Gastrocnemius medialis (tissue), 4 donors: Measurements from ENCODE around the gene TNFRSF18. TPM values are rescaled to one million over a fixed set of nuclear protein-coding genes. Genes with fewer than 3 reads are reported as not detected.
"Not testable (repeated sequence)": the region's sequence is repeated elsewhere in the genome, so short reads cannot be mapped to it uniquely, and the experiment has no call there.

Experiments used
- ATAC-seq, 2 donors: fragments of 150-250 bp; one replicate each; pipeline ENCODE4 v1.9.1; 2016
- DNase-seq, 2 donors: peaks; one replicate each; pipeline ENCODE4 v3.0.0-alpha.2; 2019
- H3K27ac ChIP-seq, 4 donors: fragments of 200-600 bp; sonication (generic); 1 replicate in 1 of 4; 2 replicates in 3 of 4; pipeline ENCODE4 v1.5.1; 2016 to 2018; ENCODE audit warnings: mild to moderate bottlenecking in 2 of 4, moderate library complexity in 1 of 4
- H3K27me3 ChIP-seq, 3 donors: fragments of 200-600 bp; sonication (generic) in 2 of 3; 1 replicate in 1 of 3; 2 replicates in 2 of 3; pipeline versions ENCODE4 v1.5.1 to v1.6.0; 2016 to 2019; ENCODE audit warnings: mild to moderate bottlenecking in 1 of 3, moderate library complexity in 1 of 3
- H3K36me3 ChIP-seq, 2 donors: fragments of 200-600 bp; sonication (generic) in 1 of 2; one replicate each; pipeline ENCODE4 v1.5.1; 2017 to 2018
- H3K4me1 ChIP-seq, 2 donors: fragments of 200-600 bp; sonication (generic) in 1 of 2; one replicate each; pipeline ENCODE4 v1.5.1; 2016 to 2017; ENCODE audit warnings: mild to moderate bottlenecking in 2 of 2
- H3K4me3 ChIP-seq, 4 donors: fragments of 200-600 bp; sonication (generic) in 3 of 4; 1 replicate in 1 of 4; 2 replicates in 3 of 4; pipeline ENCODE4 v1.5.1; 2016 to 2019; ENCODE audit warnings: mild to moderate bottlenecking in 2 of 4
- H3K9me3 ChIP-seq, 3 donors: fragments of 200-600 bp; sonication (generic) in 2 of 3; 1 replicate in 1 of 3; 2 replicates in 2 of 3; pipeline ENCODE4 v1.5.1; 2016 to 2019
- POLR2A ChIP-seq, 2 donors: fragments of 450-650 bp; IDR thresholded peaks; one replicate each; pipeline ENCODE4 v1.6.1; 2017; ENCODE audit warnings: antibody characterized with exemption in 2 of 2, mild to moderate bottlenecking in 2 of 2, moderate library complexity in 2 of 2
- in situ Hi-C, 4 donors: fragments of 200-750 bp; cut with MboI; loops; one replicate each; pipeline versions ENCODE4 v1.15.0 to v1.8.0; 2017; ENCODE audit warnings: low sequenced_read_pairs in 4 of 4
- intact Hi-C: fragments of 100-400 bp; cut with DNase I; formaldehyde crosslinking; loops from one replicate; pipeline ENCODE4 v1.15.1; 2023; ENCODE audit warnings: low total_unique reads
- total RNA-seq, 4 donors: library from RNA; depleted of rRNA; stranded (reverse); fragments of >200 nt; gene quantifications; one replicate each; pipeline versions ENCODE4 v1.1.0 to v1.2.3, GENCODE V29; 2016
- TF ChIP-seq, protein P1 (sequence below), 5 experiments: fragments of 450-650 bp in 3 of 5; fragments of 200-600 bp in 2 of 5; sonication (generic) in 2 of 5; IDR thresholded peaks in 4 of 5; conservative IDR thresholded peaks in 1 of 5; 1 replicate in 4 of 5; 2 replicates in 1 of 5; pipeline ENCODE4 v1.5.1; 2016 to 2019; ENCODE audit warnings: antibody characterized with exemption in 5 of 5, mild to moderate bottlenecking in 3 of 5, moderate library complexity in 3 of 5

TNFRSF18 gene
- total RNA-seq, 4 donors from 2014 or later, result not detected

DNA sequence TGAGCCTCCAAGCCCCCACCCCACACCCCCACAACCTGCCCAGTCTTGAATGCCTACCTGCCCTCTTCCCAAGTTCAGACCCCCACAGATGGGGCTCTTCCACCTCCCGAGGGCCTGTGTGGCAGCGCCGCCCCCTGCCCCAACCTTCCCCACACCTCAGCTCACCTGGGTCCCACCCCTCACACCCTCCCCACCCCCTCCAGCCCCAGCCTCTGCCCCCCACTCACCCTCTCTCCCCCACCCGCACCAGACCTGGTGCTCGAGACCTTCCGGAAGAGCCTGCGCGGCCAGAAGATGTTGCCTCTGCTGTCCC lies 9.2 kb downstream of the TNFRSF18 start:
- no peaks in the 10 kb centered on the region for H3K36me3 ChIP-seq
- peaks cover 0 to 7% (median 0%) of the 10 kb centered on the region in 3 donors for H3K9me3 ChIP-seq
- no peaks in the 10 kb centered on the region for H3K4me1 ChIP-seq
- H3K27me3 ChIP-seq, result peaks cover 4 to 13% (median 7%) of the 10 kb centered on the region in 3 donors
- in situ Hi-C loops (no loop called here), intact Hi-C loops (no loop called here)
- no peak overlapping the region for H3K27ac ChIP-seq
- TF ChIP-seq POLR2A (IDR thresholded peaks at IDR 0.05), result no peak
- TF ChIP-seq, protein P1, sequence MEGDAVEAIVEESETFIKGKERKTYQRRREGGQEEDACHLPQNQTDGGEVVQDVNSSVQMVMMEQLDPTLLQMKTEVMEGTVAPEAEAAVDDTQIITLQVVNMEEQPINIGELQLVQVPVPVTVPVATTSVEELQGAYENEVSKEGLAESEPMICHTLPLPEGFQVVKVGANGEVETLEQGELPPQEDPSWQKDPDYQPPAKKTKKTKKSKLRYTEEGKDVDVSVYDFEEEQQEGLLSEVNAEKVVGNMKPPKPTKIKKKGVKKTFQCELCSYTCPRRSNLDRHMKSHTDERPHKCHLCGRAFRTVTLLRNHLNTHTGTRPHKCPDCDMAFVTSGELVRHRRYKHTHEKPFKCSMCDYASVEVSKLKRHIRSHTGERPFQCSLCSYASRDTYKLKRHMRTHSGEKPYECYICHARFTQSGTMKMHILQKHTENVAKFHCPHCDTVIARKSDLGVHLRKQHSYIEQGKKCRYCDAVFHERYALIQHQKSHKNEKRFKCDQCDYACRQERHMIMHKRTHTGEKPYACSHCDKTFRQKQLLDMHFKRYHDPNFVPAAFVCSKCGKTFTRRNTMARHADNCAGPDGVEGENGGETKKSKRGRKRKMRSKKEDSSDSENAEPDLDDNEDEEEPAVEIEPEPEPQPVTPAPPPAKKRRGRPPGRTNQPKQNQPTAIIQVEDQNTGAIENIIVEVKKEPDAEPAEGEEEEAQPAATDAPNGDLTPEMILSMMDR (IDR thresholded peaks at IDR 0.05 in 4 of 5, conservative IDR thresholded peaks at IDR 0.05 in 1 of 5), result no peak
- ATAC-seq (no peak), DNase-seq (no peak)
- H3K4me3 ChIP-seq, result no peak overlapping the region

DNA sequence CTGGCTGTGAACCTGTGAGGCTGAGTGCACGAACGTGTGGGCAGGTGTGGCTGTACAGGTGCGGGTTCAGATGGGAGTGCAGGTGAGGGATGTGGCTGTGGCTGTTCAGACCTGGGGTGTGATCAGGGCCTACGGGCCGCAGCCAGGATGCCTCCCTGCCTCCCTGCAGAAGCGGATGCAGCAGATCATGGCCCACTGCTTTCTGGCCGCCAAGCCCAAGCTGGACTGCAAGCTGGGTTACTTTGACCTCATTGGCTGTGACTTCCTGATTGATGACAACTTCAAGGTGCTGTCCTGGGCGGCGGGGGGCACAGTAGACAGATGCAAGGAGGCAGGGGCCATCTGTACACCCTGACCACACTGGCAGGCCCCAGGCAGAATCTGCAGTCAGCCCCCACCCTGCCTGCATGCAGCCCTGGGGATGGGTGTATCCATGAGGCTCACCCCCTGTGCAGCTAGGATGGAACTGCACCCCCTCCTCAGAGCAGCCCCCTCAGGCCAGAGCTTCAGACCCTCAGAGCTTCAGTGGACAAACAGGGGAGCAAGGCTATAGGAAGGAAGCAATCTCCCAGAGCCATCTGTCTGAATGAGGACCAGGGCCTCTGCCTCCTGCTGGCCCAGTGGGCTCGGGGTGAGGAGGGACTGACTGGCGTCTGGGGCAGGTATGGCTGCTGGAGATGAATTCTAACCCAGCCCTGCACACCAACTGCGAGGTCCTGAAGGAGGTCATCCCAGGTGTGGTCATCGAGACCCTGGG lies 9.8 kb downstream of the TNFRSF18 start:
- in situ Hi-C loops, result no loop called here
- Histone ChIP-seq H3K9me3 (peaks cover 0 to 7% (median 0%) of the 10 kb centered on the region in 3 donors), H3K36me3 (no peaks in the 10 kb centered on the region), H3K4me3 (no peak overlapping the region), H3K4me1 (no peaks in the 10 kb centered on the region), H3K27ac (no peak overlapping the region), H3K27me3 (peaks cover 4 to 13% (median 7%) of the 10 kb centered on the region in 3 donors)
- no peak for ATAC-seq
- no peak for DNase-seq
- intact Hi-C loops, result no loop called here
- TF ChIP-seq, protein P1 (IDR thresholded peaks at IDR 0.05 in 4 of 5, conservative IDR thresholded peaks at IDR 0.05 in 1 of 5), result no peak
- no peak for TF ChIP-seq POLR2A (IDR thresholded peaks at IDR 0.05)

- H3K4me1 ChIP-seq, DNase-seq, ATAC-seq, in situ Hi-C loops, intact Hi-C loops, H3K36me3 ChIP-seq, H3K9me3 ChIP-seq, H3K4me3 ChIP-seq, H3K27ac ChIP-seq: not testable (repeated sequence)
- H3K27me3 ChIP-seq, result peaks cover 1 to 12% (median 3%) of the 10 kb centered on the region in 3 donors
Observed at GRCh38 chr1:1195726-1196125, 10.7 kb downstream of the TNFRSF18 start.

DNA sequence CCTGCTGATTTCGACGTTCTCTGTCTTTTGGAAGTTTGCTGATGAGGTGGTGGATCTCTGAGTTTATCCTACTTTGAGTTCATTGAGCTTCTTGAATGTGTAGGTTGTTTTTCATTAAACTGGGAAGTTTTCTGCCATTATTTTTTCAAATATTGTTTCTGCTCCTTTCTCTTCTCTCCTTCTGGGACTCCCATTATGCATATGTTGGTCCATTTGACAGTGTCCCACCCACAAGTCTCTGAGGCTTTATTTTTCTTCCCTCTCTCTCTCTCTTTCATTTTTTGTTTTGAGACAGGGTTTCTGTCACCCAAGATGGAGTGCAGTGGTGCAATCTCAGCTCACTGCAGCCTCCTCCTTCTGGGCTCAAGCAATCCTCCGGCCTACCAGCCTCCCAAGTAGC lies 11.7 kb downstream of the TNFRSF18 start:
- no peak for DNase-seq

DNA sequence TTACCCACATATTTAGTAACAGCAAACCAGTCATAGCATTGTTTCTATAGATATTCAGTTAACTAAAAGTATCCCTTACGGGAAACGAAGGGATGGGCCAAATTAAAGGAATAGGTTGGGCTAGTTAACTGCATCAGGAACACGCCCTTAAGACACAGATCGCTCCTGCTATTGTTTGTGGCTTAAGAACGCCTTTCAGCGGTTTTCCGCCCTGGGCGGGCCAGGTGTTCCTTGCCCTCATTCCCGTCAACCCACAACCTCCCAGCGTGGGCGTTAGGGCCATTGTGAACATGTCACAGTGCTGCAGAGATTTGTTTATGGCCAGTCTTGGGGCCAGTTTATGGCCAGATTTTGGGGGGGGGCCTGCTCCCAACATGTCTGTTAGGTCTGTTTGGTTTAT lies 14.7 kb downstream of the TNFRSF18 start:
- intact Hi-C loops, result no loop called here
- no peak for DNase-seq
- in situ Hi-C loops, result no loop called here
- peaks cover 0 to 2% (median 0%) of the 10 kb centered on the region in 3 donors for H3K27me3 ChIP-seq
- no peaks in the 10 kb centered on the region for H3K4me1 ChIP-seq
- H3K27ac ChIP-seq, result no peak overlapping the region
- TF ChIP-seq, protein P1 (IDR thresholded peaks at IDR 0.05 in 4 of 5, conservative IDR thresholded peaks at IDR 0.05 in 1 of 5), result no peak
- no peak for TF ChIP-seq POLR2A (IDR thresholded peaks at IDR 0.05)
- H3K36me3 ChIP-seq, result no peaks in the 10 kb centered on the region
- no peak overlapping the region for H3K4me3 ChIP-seq
- H3K9me3 ChIP-seq, result peaks cover 0 to 7% (median 0%) of the 10 kb centered on the region in 3 donors
- ATAC-seq, result no peak

More for the DNA sequence above, 11.7 kb downstream of the TNFRSF18 start:
- Histone ChIP-seq H3K27me3 (peaks cover 0 to 2% (median 2%) of the 10 kb centered on the region in 3 donors), H3K27ac (no peak overlapping the region), H3K4me1 (no peaks in the 10 kb centered on the region), H3K9me3 (peaks cover 0 to 7% (median 0%) of the 10 kb centered on the region in 3 donors), H3K4me3 (no peak overlapping the region), H3K36me3 (no peaks in the 10 kb centered on the region)
- intact Hi-C loops (no loop called here), in situ Hi-C loops (no loop called here)
- no peak for ATAC-seq
- TF ChIP-seq, protein P1 (IDR thresholded peaks at IDR 0.05 in 4 of 5, conservative IDR thresholded peaks at IDR 0.05 in 1 of 5), result no peak
- no peak for TF ChIP-seq POLR2A (IDR thresholded peaks at IDR 0.05)
